ENCODE data around the gene ORMDL3.
"Not testable (repeated sequence)": the region's sequence is repeated elsewhere in the genome, so short reads cannot be mapped to it uniquely, and the experiment has no call there.

ORMDL3 gene

GRCh38 chr17:39926588-39927100 is 757 bp downstream of the ORMDL3 start:
- peak in 3 of 10 donors; percentile 22 to 77 (median 65) for DNase-seq
- intact Hi-C loops (cut with DNase I): loop anchor here (10.0 kb wide), 1 partner anchor 172 kb away; no protein-coding TSS in a partner anchor

GRCh38 chr17:39926135-39926587 is 1.2 kb downstream of the ORMDL3 start:
- intact Hi-C loops (cut with DNase I): loop anchor here (10.0 kb wide), 1 partner anchor 171 kb away; no protein-coding TSS in a partner anchor
- peak in 1 of 10 donors; percentile 31 for DNase-seq

- peak in 1 of 10 donors; percentile 66 for DNase-seq
- intact Hi-C loops (cut with DNase I): loop anchor here (10.0 kb wide), 1 partner anchor 171 kb away; no protein-coding TSS in a partner anchor
These were observed 1.9 kb downstream of the ORMDL3 start for GRCh38 chr17:39925282-39926134.

- intact Hi-C loops (cut with DNase I): loop anchor here (10.0 kb wide), 1 partner anchor 170 kb away; no protein-coding TSS in a partner anchor
- DNase-seq: no peak
These were observed 2.7 kb downstream of the ORMDL3 start for GRCh38 chr17:39924691-39925055.

GRCh38 chr17:39923836-39924690 is 3.3 kb downstream of the ORMDL3 start:
- peak in 2 of 10 donors; percentile 39 to 57 for DNase-seq
- intact Hi-C loops (cut with DNase I): loop anchor here (10.0 kb wide), 1 partner anchor 169 kb away; no protein-coding TSS in a partner anchor

GRCh38 chr17:39923230-39923629 is 4.2 kb downstream of the ORMDL3 start:
- DNase-seq: peak in 1 of 10 donors; percentile 44
- intact Hi-C loops (cut with DNase I): loop anchor here (10.0 kb wide), 1 partner anchor 168 kb away; no protein-coding TSS in a partner anchor

GRCh38 chr17:39922006-39922405 is 5.4 kb downstream of the ORMDL3 start:
- intact Hi-C loops (cut with DNase I): loop anchor here (10.0 kb wide), 1 partner anchor 167 kb away; no protein-coding TSS in a partner anchor
- peak in 1 of 10 donors; percentile 25 for DNase-seq

- intact Hi-C loops (cut with DNase I): loop anchor here (10.0 kb wide), 1 partner anchor 167 kb away; no protein-coding TSS in a partner anchor
- DNase-seq: peak in 1 of 10 donors; percentile 85
These were observed 6.1 kb downstream of the ORMDL3 start for GRCh38 chr17:39921323-39921722.

GRCh38 chr17:39920218-39921210 is 6.9 kb downstream of the ORMDL3 start:
- peak in 1 of 10 donors; percentile 65 for DNase-seq
- intact Hi-C loops (cut with DNase I): loop anchor here (10.0 kb wide), 1 partner anchor 166 kb away; no protein-coding TSS in a partner anchor

GRCh38 chr17:39919087-39919683 is 8.2 kb downstream of the ORMDL3 start:
- intact Hi-C loops (cut with DNase I): no loop called here
- peak in 1 of 10 donors; percentile 58 for DNase-seq

GRCh38 chr17:39916918-39917317 is 10.5 kb downstream of the ORMDL3 start:
- peak in 1 of 10 donors; percentile 22 for DNase-seq
- intact Hi-C loops (cut with DNase I): no loop called here

- DNase-seq: no peak
- intact Hi-C loops (cut with DNase I): no loop called here
These were observed 11.8 kb downstream of the ORMDL3 start for GRCh38 chr17:39915559-39915958.

GRCh38 chr17:39913989-39914388 is 13.4 kb downstream of the ORMDL3 start:
- no peak for DNase-seq
- intact Hi-C loops (cut with DNase I): no loop called here

- DNase-seq: no peak
- intact Hi-C loops (cut with DNase I): no loop called here
These were observed 18.5 kb downstream of the ORMDL3 start for GRCh38 chr17:39908789-39909352.

GRCh38 chr17:39904990-39905288 is 22.5 kb downstream of the ORMDL3 start:
- intact Hi-C loops (cut with DNase I): no loop called here
- DNase-seq: no peak

GRCh38 chr17:39903158-39903884 is 24.1 kb downstream of the ORMDL3 start:
- DNase-seq: no peak
- intact Hi-C loops (cut with DNase I): no loop called here

GRCh38 chr17:39902027-39902426 is 25.4 kb downstream of the ORMDL3 start:
- DNase-seq; intact Hi-C loops (cut with DNase I): not testable (repeated sequence)

GRCh38 chr17:39899215-39899614 is 28.2 kb downstream of the ORMDL3 start:
- no peak for DNase-seq
- intact Hi-C loops (cut with DNase I): no loop called here

Data from posterior cingulate gyrus (tissue), 11 donors.